ENCODE measurements around the gene BHLHE23. TPM values are rescaled to one million over a fixed set of nuclear protein-coding genes. Genes with fewer than 3 reads are reported as not detected.

BHLHE23 gene
- total RNA-seq, 1 experiment from 2014 or later, result not detected

DNA sequence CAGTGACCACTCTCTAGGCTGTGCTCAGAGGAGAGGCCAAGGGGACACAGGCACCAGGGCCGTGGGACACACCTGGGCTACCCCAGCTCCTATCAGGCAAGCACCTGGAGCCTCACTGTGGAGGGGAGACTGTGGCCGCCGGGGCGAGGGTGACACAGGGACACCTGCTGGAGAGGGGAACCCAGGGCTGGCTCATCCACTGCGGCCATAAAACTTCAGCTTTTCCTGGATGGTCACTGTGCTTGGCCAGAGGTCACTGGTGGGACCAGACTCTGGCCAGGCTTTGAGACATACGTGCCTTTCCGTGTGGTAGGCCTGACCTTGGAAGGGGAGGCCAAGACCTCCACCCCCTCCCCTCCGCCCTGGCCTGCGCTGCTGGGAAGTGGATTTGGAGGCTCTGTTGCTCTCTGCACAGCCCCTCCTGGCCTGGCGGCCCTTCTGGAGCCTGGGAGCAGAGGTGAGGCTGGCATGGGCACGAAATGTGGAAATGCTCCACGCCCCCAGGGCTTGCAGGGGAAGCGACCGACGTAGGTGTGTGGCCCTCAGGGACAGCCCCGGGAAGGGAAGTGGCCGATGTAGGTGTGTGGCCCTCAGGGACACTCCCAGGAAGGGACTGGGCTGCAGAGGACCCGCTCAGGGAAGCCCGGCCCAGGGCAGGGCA lies 42.9 kb upstream of the BHLHE23 start:
- no peak overlapping the region for H3K4me2 ChIP-seq
- no peak overlapping the region for H3K4me3 ChIP-seq
- H3K36me3 ChIP-seq (ENCODE audit: low read depth), result no peaks in the 10 kb centered on the region
- no peaks in the 10 kb centered on the region for H3K9me3 ChIP-seq (ENCODE audit: insufficient read depth, low read depth)
- no TSS peak for BruUV-seq (replicated peaks)
- intact Hi-C loops (cut with micrococcal nuclease; ENCODE audit: unreplicated experiment), result no loop called here
- H3K79me2 ChIP-seq (ENCODE audit: low read depth), result no peaks in the 10 kb centered on the region
- DNase-seq, result no peak
- H3K4me1 ChIP-seq (replicated peaks; ENCODE audit: insufficient read depth), result no peaks in the 10 kb centered on the region
- ChIA-PET CTCF (no interaction called here), POLR2A (ENCODE audit: unreplicated experiment) (no interaction called here)
- no peaks in the 10 kb centered on the region for H3K9me2 ChIP-seq (ENCODE audit: insufficient read depth)
- peaks cover 6% of the 10 kb centered on the region; the same call in 1 of the 2 replicates for H4K20me1 ChIP-seq (ENCODE audit: insufficient read depth)
- H3F3A ChIP-seq (ENCODE audit: insufficient read depth, low read depth), result no peaks in the 10 kb centered on the region
- H3K27me3 ChIP-seq (ENCODE audit: insufficient read depth, low read depth), result peaks cover 98% of the 10 kb centered on the region
- H3K27ac ChIP-seq, result no peak overlapping the region
- no peak overlapping the region for H2AFZ ChIP-seq
- TF ChIP-seq, protein P1, sequence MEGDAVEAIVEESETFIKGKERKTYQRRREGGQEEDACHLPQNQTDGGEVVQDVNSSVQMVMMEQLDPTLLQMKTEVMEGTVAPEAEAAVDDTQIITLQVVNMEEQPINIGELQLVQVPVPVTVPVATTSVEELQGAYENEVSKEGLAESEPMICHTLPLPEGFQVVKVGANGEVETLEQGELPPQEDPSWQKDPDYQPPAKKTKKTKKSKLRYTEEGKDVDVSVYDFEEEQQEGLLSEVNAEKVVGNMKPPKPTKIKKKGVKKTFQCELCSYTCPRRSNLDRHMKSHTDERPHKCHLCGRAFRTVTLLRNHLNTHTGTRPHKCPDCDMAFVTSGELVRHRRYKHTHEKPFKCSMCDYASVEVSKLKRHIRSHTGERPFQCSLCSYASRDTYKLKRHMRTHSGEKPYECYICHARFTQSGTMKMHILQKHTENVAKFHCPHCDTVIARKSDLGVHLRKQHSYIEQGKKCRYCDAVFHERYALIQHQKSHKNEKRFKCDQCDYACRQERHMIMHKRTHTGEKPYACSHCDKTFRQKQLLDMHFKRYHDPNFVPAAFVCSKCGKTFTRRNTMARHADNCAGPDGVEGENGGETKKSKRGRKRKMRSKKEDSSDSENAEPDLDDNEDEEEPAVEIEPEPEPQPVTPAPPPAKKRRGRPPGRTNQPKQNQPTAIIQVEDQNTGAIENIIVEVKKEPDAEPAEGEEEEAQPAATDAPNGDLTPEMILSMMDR (conservative IDR thresholded peaks at IDR 0.05), result no peak
- peak; percentile 85; the same call in 1 of the 2 replicates for TF ChIP-seq EZH2 (IDR thresholded peaks at IDR 0.05; ENCODE audit: low read depth)

- Histone ChIP-seq H3K4me1 (replicated peaks; ENCODE audit: insufficient read depth) (no peaks in the 10 kb centered on the region), H3K4me3 (no peak overlapping the region), H3K27ac (no peak overlapping the region), H4K20me1 (ENCODE audit: insufficient read depth) (0 out of 2 replicates have a peak, but pooled peaks cover under 1% of the 10 kb centered on the region), H3K9me3 (ENCODE audit: insufficient read depth, low read depth) (no peaks in the 10 kb centered on the region), H3K27me3 (ENCODE audit: insufficient read depth, low read depth) (peaks cover 98% of the 10 kb centered on the region), H3K9me2 (ENCODE audit: insufficient read depth) (no peaks in the 10 kb centered on the region), H3K79me2 (ENCODE audit: low read depth) (no peaks in the 10 kb centered on the region), H2AFZ (no peak overlapping the region), H3K36me3 (ENCODE audit: low read depth) (no peaks in the 10 kb centered on the region), H3F3A (ENCODE audit: insufficient read depth, low read depth) (no peaks in the 10 kb centered on the region), H3K4me2 (no peak overlapping the region)
- intact Hi-C loops (cut with micrococcal nuclease; ENCODE audit: unreplicated experiment), result no loop called here
- CTCF ChIA-PET, result no interaction called here
- POLR2A ChIA-PET (ENCODE audit: unreplicated experiment), result no interaction called here
- TF ChIP-seq, protein P1 (conservative IDR thresholded peaks at IDR 0.05), result no peak
- TF ChIP-seq EZH2 (IDR thresholded peaks at IDR 0.05; ENCODE audit: low read depth), result no peak
- no TSS peak for BruUV-seq (replicated peaks)
- DNase-seq, result no peak
These were observed 42.4 kb upstream of the BHLHE23 start for GRCh38 chr20:63049191-63049518.

- H3K27me3 ChIP-seq (ENCODE audit: insufficient read depth, low read depth), result peaks cover 98% of the 10 kb centered on the region
- no peaks in the 10 kb centered on the region for H3F3A ChIP-seq (ENCODE audit: insufficient read depth, low read depth)
- H3K4me3 ChIP-seq, result no peak overlapping the region
- no peaks in the 10 kb centered on the region for H3K4me1 ChIP-seq (replicated peaks; ENCODE audit: insufficient read depth)
- DNase-seq, result no peak
- H2AFZ ChIP-seq, result no peak overlapping the region
- no peaks in the 10 kb centered on the region for H3K9me3 ChIP-seq (ENCODE audit: insufficient read depth, low read depth)
- no peaks in the 10 kb centered on the region for H3K9me2 ChIP-seq (ENCODE audit: insufficient read depth)
- H3K4me2 ChIP-seq, result no peak overlapping the region
- TF ChIP-seq EZH2 (IDR thresholded peaks at IDR 0.05; ENCODE audit: low read depth), result no peak
- TF ChIP-seq, protein P1 (conservative IDR thresholded peaks at IDR 0.05), result no peak
- H3K79me2 ChIP-seq (ENCODE audit: low read depth), result no peaks in the 10 kb centered on the region
- no peaks in the 10 kb centered on the region for H3K36me3 ChIP-seq (ENCODE audit: low read depth)
- no peaks in the 10 kb centered on the region for H4K20me1 ChIP-seq (ENCODE audit: insufficient read depth)
- no TSS peak for BruUV-seq (replicated peaks)
- CTCF ChIA-PET, result no interaction called here
- intact Hi-C loops (cut with micrococcal nuclease; ENCODE audit: unreplicated experiment), result no loop called here
- POLR2A ChIA-PET (ENCODE audit: unreplicated experiment), result no interaction called here
- H3K27ac ChIP-seq, result no peak overlapping the region
These were observed 41.9 kb upstream of the BHLHE23 start for GRCh38 chr20:63048516-63049190.

Measured in PC-9 (cell line).